Astrocyte of the cerebellum (primary cell): ENCODE measurements around the gene FAM168A.
"Not testable (repeated sequence)": the region's sequence is repeated elsewhere in the genome, so short reads cannot be mapped to it uniquely, and the experiment has no call there.

Experiments used
- DNase-seq: peaks from one replicate; pipeline ENCODE4 v3.0.0-alpha.2; 2011; ENCODE audit warnings: low read depth
- H3K4me3 ChIP-seq: 2 replicates; pipeline ENCODE4 v1.5.1; 2011; ENCODE audit warnings: mild to moderate bottlenecking, low read depth, low read length, moderate library complexity
- in situ Hi-C: cut with HindIII; loops from 2 replicates; pipeline ENCODE4 v1.10.0; 2017; ENCODE audit warnings: low sequenced_read_pairs
- TF ChIP-seq, protein P1 (sequence below): IDR thresholded peaks from 2 replicates; pipeline ENCODE4 v1.5.1; 2012; ENCODE audit warnings: low read length, low read depth, moderate library complexity, mild to moderate bottlenecking; ENCODE audit errors: missing control alignments

The FAM168A gene

DNA sequence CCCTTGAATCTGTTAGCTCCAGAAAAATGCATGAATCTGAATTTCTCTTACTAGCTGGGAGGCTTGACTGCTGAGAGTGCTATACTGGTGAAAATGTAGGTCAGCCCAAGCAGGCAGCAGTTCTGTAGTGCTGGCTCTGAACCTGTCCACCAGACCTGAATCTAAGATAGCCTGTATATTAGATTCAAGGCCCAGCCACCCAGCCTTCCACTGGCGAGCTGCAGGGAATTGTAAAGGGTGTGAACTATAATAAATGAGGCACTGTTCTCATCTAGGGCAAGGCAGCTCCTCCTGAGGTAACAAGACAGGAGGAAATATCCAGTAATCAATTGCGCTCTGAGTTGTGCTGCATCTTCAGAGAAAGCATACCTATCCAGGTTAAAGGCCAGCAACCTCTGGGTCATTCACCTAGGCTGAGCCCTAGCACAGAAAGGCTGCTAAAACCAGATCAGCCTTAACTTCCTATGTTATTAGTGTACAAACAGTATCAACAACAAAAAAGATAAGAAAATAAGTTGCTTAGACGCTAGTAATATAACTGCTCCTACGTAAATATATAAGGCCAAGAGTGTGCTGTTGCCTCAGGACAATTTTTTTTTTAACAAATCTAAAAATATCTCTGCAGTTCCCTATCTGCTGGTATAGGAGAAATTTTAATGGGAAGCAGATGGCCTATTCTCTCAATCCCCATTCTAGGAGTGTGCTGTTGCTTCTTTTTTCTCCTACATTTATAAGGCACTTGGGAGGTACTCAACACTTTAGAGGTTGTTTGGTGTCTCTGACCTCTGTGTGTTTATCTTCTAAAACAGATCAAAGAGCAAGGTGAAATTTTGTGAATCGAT is 158.7 kb downstream of the FAM168A start:
- TF ChIP-seq, protein P1, sequence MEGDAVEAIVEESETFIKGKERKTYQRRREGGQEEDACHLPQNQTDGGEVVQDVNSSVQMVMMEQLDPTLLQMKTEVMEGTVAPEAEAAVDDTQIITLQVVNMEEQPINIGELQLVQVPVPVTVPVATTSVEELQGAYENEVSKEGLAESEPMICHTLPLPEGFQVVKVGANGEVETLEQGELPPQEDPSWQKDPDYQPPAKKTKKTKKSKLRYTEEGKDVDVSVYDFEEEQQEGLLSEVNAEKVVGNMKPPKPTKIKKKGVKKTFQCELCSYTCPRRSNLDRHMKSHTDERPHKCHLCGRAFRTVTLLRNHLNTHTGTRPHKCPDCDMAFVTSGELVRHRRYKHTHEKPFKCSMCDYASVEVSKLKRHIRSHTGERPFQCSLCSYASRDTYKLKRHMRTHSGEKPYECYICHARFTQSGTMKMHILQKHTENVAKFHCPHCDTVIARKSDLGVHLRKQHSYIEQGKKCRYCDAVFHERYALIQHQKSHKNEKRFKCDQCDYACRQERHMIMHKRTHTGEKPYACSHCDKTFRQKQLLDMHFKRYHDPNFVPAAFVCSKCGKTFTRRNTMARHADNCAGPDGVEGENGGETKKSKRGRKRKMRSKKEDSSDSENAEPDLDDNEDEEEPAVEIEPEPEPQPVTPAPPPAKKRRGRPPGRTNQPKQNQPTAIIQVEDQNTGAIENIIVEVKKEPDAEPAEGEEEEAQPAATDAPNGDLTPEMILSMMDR: no peak
- no peak overlapping the region for H3K4me3 ChIP-seq
- no peak for DNase-seq
- in situ Hi-C loops: no loop called here

DNA sequence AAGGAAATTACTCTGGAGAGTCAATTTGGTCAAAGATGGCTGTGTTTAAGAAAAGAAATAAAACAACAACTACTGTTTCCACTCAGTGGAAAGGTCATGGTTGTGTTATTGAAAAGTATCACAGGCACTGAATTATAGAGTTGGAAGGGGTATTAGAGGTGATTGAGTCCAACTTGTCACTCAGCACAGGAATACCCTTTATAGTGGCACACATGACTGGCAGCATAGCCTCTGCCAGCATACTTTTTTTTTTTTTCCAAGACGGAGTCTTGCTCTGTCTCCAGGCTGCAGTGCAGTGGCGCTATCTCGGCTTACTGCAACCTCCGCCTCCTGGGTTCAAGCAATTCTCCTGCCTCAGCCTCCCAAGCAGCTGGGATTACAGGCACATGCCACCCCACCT is 161.1 kb downstream of the FAM168A start:
- in situ Hi-C loops, H3K4me3 ChIP-seq, DNase-seq: not testable (repeated sequence)

DNA sequence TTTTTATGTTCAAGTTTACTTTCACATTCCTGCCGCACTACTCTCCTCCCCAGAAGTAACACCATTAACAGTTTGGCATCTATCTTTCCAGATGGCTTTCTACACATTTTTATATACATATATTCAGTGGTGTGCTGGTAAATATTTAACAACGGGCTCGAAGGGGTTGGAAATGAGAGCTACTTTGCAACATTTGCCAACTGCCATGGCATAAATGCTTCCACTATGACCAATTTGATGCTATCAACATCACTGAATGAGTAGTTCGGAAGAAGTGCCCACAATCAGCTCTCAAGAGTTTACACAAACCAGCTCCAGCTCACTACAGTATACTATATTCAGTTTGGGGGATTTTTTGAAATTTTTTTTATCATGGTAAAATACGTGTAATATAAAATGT is 166.5 kb downstream of the FAM168A start:
- TF ChIP-seq, protein P1: no peak
- H3K4me3 ChIP-seq: no peak overlapping the region
- in situ Hi-C loops: no loop called here
- no peak for DNase-seq

DNA sequence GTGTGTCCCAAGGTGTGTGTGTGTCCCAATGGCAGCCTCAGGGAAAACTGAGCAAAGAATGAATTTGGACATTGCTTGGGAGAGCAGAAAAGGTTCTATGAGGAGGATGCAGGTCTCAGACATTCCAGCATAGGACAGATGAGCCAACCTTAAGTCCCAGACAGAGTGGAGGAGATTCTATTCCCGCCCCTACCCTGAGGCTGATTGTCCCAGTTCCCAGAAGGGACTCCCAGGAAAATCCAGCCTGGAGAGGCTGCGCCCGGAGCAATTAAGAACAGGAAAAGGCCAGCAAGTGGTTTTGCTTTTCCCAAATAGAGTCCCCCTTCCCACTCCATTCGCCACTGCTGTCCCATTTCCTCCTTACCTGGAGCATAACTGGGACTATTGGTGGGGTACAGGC is 167.6 kb downstream of the FAM168A start:
- TF ChIP-seq, protein P1: no peak
- no peak overlapping the region for H3K4me3 ChIP-seq
- in situ Hi-C loops: no loop called here
- DNase-seq: no peak

DNA sequence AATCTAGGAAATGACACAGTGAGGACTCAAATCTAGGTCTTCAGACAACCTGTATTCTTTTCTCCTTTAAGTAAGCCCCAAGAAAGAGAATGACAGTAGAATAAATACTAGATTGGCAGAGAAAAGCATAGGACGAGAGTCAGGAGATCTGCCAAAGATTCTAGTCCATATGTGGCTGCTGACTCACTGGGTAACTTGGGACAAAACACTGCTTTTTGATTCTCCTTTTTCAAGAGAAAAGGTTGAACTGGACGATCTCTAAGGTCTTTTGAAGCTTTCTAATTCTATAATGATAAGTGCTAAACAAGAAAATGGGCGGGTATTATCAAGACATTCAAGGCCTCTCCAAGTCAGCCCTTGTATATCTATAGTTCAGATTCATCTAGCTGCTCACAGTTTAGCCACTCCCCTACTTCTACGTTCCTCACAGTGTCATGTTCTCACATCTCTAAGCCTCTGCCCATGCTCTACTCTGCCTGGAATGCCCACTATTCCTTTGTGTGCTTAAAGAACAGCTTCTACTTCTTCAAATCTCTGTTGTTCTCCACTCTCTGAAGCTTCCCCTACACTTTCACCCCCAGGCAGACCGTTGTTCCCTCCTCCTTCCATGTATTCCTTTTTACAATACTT is 168.7 kb downstream of the FAM168A start:
- in situ Hi-C loops: loop anchor here (10.0 kb wide), 1 partner anchor 86 kb away; no protein-coding TSS in a partner anchor
- no peak overlapping the region for H3K4me3 ChIP-seq
- DNase-seq: peak; percentile 33
- TF ChIP-seq, protein P1: no peak

DNA sequence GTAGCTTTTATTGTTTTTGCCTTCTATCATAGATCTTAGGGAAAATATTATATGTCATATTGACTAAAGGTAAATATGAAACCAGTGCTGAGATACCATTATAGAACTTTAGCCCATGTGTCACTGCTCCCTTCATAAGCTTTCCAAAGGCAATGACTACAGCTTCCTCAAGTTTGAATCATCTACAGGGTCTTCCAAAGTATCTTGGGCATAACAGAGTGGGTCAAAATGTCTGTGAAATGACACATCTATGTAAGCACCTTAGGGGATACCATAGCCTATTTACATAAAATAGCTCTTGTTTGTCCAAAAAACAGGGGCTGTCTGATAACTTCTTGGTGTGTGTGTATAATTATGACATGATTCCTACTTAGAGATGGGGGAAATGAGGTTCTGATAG is 169.2 kb downstream of the FAM168A start:
- DNase-seq: no peak
- in situ Hi-C loops: loop anchor here (10.0 kb wide), 1 partner anchor 86 kb away; no protein-coding TSS in a partner anchor
- TF ChIP-seq, protein P1: no peak
- H3K4me3 ChIP-seq: no peak overlapping the region

DNA sequence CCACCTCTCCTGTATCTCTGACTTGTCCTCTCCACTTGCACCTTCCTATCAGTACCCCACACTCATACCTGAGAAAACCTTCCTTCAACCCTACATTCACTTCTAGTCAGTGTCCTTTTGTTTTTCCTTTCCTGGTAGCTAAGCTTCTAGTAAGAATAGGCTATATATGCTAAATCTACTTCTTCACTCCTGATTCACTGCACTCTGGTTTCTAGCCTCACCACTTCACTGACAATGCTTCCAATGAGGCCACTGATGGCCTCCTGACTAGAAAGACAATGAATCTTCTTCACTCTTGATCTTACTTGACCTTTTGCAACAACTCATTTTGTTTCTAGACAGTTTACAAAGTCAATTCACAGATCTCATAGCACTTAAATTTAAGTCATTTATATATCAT is 169.7 kb downstream of the FAM168A start:
- DNase-seq: no peak
- TF ChIP-seq, protein P1: no peak
- in situ Hi-C loops: loop anchor here (10.0 kb wide), 1 partner anchor 87 kb away; no protein-coding TSS in a partner anchor
- H3K4me3 ChIP-seq: no peak overlapping the region
